CD14-positive monocyte (primary cell): Measurements from ENCODE around the gene DSC3. TPM values are rescaled to one million over a fixed set of nuclear protein-coding genes. Genes with fewer than 3 reads are reported as not detected.

Experiments used
- DNase-seq, 3 donors: peaks; one replicate each; pipeline ENCODE4 v3.0.0-alpha.2; 2011 to 2022
- H2AFZ ChIP-seq: 2 replicates; pipeline ENCODE4 v1.6.0; 2012; ENCODE audit warnings: mild to moderate bottlenecking, low read depth, low read length, inconsistent platforms; ENCODE audit not compliant: insufficient read depth, poor library complexity, severe bottlenecking
- H3K27ac ChIP-seq, 2 donors: 1 replicate in 1 of 2; 2 replicates in 1 of 2; pipeline ENCODE4 v1.5.1; 2012 to 2013; ENCODE audit warnings: low read length in 2 of 2, control low read depth in 1 of 2, inconsistent platforms in 1 of 2, low read depth in 1 of 2, mild to moderate bottlenecking in 1 of 2
- H3K27me3 ChIP-seq, 2 donors: one replicate each; pipeline versions ENCODE4 v1.6.0 to v1.6.1; 2011 to 2013; ENCODE audit warnings: low read length in 2 of 2; ENCODE audit not compliant: control insufficient read depth in 2 of 2, insufficient read depth in 2 of 2
- H3K36me3 ChIP-seq, 2 donors: replicated peaks in 1 of 2; 1 replicate in 1 of 2; 2 replicates in 1 of 2; pipeline versions ENCODE4 v1.5.1 to v1.6.1; 2012 to 2013; ENCODE audit warnings: low read length in 2 of 2, control low read depth in 1 of 2, inconsistent platforms in 1 of 2, mild to moderate bottlenecking in 1 of 2; ENCODE audit not compliant: insufficient read depth in 2 of 2, control insufficient read depth in 1 of 2
- H3K4me1 ChIP-seq, 2 donors: 1 replicate in 1 of 2; 2 replicates in 1 of 2; pipeline versions ENCODE4 v1.5.1 to v1.6.1; 2012 to 2013; ENCODE audit warnings: low read length in 2 of 2, control low read depth in 1 of 2, inconsistent platforms in 1 of 2, mild to moderate bottlenecking in 1 of 2, moderate library complexity in 1 of 2; ENCODE audit not compliant: insufficient read depth in 2 of 2, control insufficient read depth in 1 of 2
- H3K4me2 ChIP-seq: replicated peaks from 2 replicates; pipeline ENCODE3; 2012; ENCODE audit warnings: low read length, moderate library complexity, mild to moderate bottlenecking; ENCODE audit not compliant: poor library complexity, severe bottlenecking; ENCODE audit errors: extremely low read depth
- H3K4me3 ChIP-seq, 3 experiments: fragments of 200-600 bp in 1 of 3; sonication (generic) in 1 of 3; replicated peaks in 1 of 3; 1 replicate in 2 of 3; 2 replicates in 1 of 3; pipeline ENCODE4 v1.5.1; 2011 to 2013; ENCODE audit warnings: low read length in 3 of 3, mild to moderate bottlenecking in 3 of 3, control low read depth in 2 of 3, low read depth in 2 of 3, inconsistent platforms in 1 of 3, moderate library complexity in 1 of 3
- H3K79me2 ChIP-seq: 2 replicates; pipeline ENCODE4 v1.6.0; 2012; ENCODE audit warnings: mild to moderate bottlenecking, control low read depth, inconsistent platforms, low read length, moderate library complexity; ENCODE audit not compliant: insufficient read depth
- H3K9ac ChIP-seq: 2 replicates; pipeline ENCODE4 v1.6.0; 2017; ENCODE audit warnings: low read length, mild to moderate bottlenecking; ENCODE audit not compliant: insufficient read depth, poor library complexity, severe bottlenecking
- H3K9me3 ChIP-seq, 2 donors: replicated peaks in 1 of 2; 1 replicate in 1 of 2; 2 replicates in 1 of 2; pipeline versions ENCODE4 v1.5.1 to v1.6.1; 2012 to 2013; ENCODE audit warnings: low read length in 2 of 2, control low read depth in 1 of 2; ENCODE audit not compliant: control insufficient read depth in 1 of 2, insufficient read depth in 1 of 2
- H4K20me1 ChIP-seq: 2 replicates; pipeline ENCODE4 v1.6.0; 2012; ENCODE audit warnings: mild to moderate bottlenecking, low read length, control low read depth, moderate library complexity; ENCODE audit not compliant: insufficient read depth
- H3K27ac Mint-ChIP-seq, 7 donors: one replicate each; pipeline ENCODE4 v1.8.0; 2020; ENCODE audit warnings: mild to moderate bottlenecking in 7 of 7, mixed read lengths in 7 of 7, moderate library complexity in 6 of 7, inconsistent platforms in 2 of 7
- H3K27me3 Mint-ChIP-seq, 3 donors: one replicate each; pipeline ENCODE4 v1.8.0; 2021 to 2022; ENCODE audit warnings: low read depth in 3 of 3, mild to moderate bottlenecking in 3 of 3, mixed read lengths in 3 of 3, moderate library complexity in 3 of 3, inconsistent platforms in 1 of 3
- H3K36me3 Mint-ChIP-seq, 2 donors: one replicate each; pipeline ENCODE4 v1.8.0; 2020; ENCODE audit warnings: mixed read lengths in 2 of 2, inconsistent platforms in 1 of 2, mild to moderate bottlenecking in 1 of 2
- H3K4me1 Mint-ChIP-seq: one replicate; pipeline ENCODE4 v1.8.0; 2020; ENCODE audit warnings: mild to moderate bottlenecking, mixed read lengths
- H3K4me3 Mint-ChIP-seq, 2 donors: one replicate each; pipeline ENCODE4 v1.8.0; 2020; ENCODE audit warnings: mild to moderate bottlenecking in 2 of 2, mixed read lengths in 2 of 2, moderate library complexity in 1 of 2
- H3K9me3 Mint-ChIP-seq, 7 donors: one replicate each; pipeline ENCODE4 v1.8.0; 2020 to 2022; ENCODE audit warnings: mixed read lengths in 7 of 7, mild to moderate bottlenecking in 6 of 7, moderate library complexity in 6 of 7, inconsistent platforms in 2 of 7
- WGBS: methylation state at CpG from one replicate; pipeline ENCODE4 v1.1.5; 2013; ENCODE audit warnings: missing lambda C conversion rate; ENCODE audit not compliant: insufficient coverage; 5-methylcytosine and 5-hydroxymethylcytosine counted together
- intact Hi-C, 2 donors: fragments of 100-400 bp; cut with micrococcal nuclease; formaldehyde crosslinking; loops; one replicate each; pipeline versions ENCODE4 v1.15.0 to v1.15.1; 2023
- polyA plus RNA-seq, 3 donors: library from polyadenylated mRNA; depleted of rRNA in 1 of 3; unstranded in 2 of 3; stranded (reverse) in 1 of 3; fragments of 300-500 nt in 2 of 3; fragments of >200 nt in 1 of 3; fragmentation: Illumina TruSeq in 2 of 3; gene quantifications; 1 replicate in 2 of 3; 2 replicates in 1 of 3; pipeline ENCODE4 v1.2.3, GENCODE V29; 2012 to 2021
- TF ChIP-seq, protein P1 (sequence below): fragments of 200-600 bp; IDR thresholded peaks from one replicate; pipeline ENCODE4 v1.8.0; 2022; ENCODE audit warnings: antibody characterized with exemption, mild to moderate bottlenecking

DSC3 gene
- polyA plus RNA-seq, 3 donors = not detected

DNA sequence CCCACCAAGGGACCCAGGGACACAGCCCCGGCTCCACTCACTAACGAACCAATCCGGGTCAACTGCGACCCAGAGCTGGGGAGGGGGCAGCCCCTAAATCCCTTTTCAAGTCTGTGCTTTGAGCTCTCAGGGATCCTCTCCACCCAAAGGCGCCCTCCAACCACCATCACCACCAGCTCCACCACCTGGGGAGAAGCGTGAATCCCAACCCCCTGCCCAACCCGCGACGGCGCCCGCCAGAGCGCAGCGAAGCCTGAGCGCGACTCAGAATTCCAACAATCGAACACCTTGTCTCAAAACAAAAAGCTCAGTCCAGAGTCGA, 497 bp downstream of the DSC3 start:
- peaks cover 15% of the 10 kb centered on the region for H3K4me1 Mint-ChIP-seq
- H3K4me3 ChIP-seq = peak overlapping the region in 1 of 3 experiments; percentile 25
- H3K27ac ChIP-seq = no peak overlapping the region
- no peak overlapping the region for H3K27ac Mint-ChIP-seq
- TF ChIP-seq, protein P1, sequence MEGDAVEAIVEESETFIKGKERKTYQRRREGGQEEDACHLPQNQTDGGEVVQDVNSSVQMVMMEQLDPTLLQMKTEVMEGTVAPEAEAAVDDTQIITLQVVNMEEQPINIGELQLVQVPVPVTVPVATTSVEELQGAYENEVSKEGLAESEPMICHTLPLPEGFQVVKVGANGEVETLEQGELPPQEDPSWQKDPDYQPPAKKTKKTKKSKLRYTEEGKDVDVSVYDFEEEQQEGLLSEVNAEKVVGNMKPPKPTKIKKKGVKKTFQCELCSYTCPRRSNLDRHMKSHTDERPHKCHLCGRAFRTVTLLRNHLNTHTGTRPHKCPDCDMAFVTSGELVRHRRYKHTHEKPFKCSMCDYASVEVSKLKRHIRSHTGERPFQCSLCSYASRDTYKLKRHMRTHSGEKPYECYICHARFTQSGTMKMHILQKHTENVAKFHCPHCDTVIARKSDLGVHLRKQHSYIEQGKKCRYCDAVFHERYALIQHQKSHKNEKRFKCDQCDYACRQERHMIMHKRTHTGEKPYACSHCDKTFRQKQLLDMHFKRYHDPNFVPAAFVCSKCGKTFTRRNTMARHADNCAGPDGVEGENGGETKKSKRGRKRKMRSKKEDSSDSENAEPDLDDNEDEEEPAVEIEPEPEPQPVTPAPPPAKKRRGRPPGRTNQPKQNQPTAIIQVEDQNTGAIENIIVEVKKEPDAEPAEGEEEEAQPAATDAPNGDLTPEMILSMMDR = no peak
- peaks cover 68 to 78% (median 69%) of the 10 kb centered on the region in 3 donors for H3K27me3 Mint-ChIP-seq
- no peak overlapping the region for H2AFZ ChIP-seq
- no peak for DNase-seq
- H3K27me3 ChIP-seq = peaks cover 62 to 75% of the 10 kb centered on the region in 2 donors
- no peaks in the 10 kb centered on the region for H3K79me2 ChIP-seq
- H3K9me3 Mint-ChIP-seq = peaks cover 0 to 30% (median 15%) of the 10 kb centered on the region in 7 donors
- intact Hi-C loops = no loop called here
- peaks cover 6 to 8% of the 10 kb centered on the region in 2 donors for H3K36me3 Mint-ChIP-seq
- H3K9ac ChIP-seq = no peak overlapping the region
- no peaks in the 10 kb centered on the region for H4K20me1 ChIP-seq
- peaks cover 0 to 39% of the 10 kb centered on the region in 2 donors for H3K9me3 ChIP-seq
- H3K4me3 Mint-ChIP-seq = peak overlapping the region; percentile 50 to 90
- peak overlapping the region; percentile 46 for H3K4me2 ChIP-seq
- under 1% methylated on average over 17 of the region's 17 CpGs for WGBS
- H3K4me1 ChIP-seq = peaks cover 4 to 12% of the 10 kb centered on the region in 2 donors
- H3K36me3 ChIP-seq = no peaks in the 10 kb centered on the region

DNA sequence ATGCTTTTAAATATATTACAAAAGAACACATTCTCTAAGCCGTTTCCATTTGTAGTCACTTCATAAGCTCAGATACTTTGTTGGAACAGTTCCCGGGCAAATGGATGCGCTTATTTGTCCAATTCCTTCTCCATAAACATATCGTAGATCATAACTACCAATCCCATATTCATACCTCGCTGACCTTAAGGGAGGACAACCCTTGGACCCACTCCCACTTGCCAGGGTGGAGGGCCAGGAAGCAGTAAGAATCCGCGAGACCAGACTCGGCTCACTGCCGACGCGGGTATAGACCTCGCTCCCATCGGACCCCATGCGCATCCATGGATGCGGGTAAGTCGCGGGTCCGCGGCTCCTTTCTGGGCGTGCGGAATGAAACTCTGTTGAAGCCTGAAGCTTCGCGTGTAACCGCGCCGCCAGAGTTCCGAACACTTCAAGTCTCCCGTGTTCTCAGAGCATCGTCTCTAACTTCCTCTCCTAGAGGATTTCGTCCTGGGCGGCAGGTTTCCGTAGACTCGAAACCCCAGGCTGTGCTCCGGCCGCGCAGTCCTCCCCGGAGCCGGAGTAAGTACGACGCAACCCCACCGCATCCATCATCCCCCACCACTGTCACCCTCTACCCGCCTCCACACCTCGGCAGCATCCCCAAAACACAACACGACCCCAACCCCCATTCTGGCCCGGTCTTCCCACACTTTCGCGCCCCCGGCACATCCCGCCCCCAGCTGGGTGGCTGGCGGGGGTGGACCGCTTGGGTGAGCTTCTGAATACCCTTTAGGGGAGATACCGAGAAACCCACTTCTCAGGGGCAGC, 1.1 kb downstream of the DSC3 start:
- no peak for DNase-seq
- Mint-ChIP-seq H3K9me3 (peaks cover 0 to 30% (median 15%) of the 10 kb centered on the region in 7 donors), H3K27ac (no peak overlapping the region), H3K4me3 (peak overlapping the region; percentile 18 to 90), H3K4me1 (peaks cover 15% of the 10 kb centered on the region), H3K27me3 (peaks cover 68 to 77% (median 69%) of the 10 kb centered on the region in 3 donors), H3K36me3 (peaks cover 6 to 8% of the 10 kb centered on the region in 2 donors)
- H3K27me3 ChIP-seq = peaks cover 62 to 75% of the 10 kb centered on the region in 2 donors
- H3K4me3 ChIP-seq = peak overlapping the region in 1 of 3 experiments; percentile 11
- H3K9me3 ChIP-seq = peaks cover 0 to 39% of the 10 kb centered on the region in 2 donors
- no peaks in the 10 kb centered on the region for H4K20me1 ChIP-seq
- H3K79me2 ChIP-seq = no peaks in the 10 kb centered on the region
- peak overlapping the region; percentile 46 for H3K4me2 ChIP-seq
- TF ChIP-seq, protein P1 = no peak
- H3K27ac ChIP-seq = no peak overlapping the region
- peaks cover 4 to 12% of the 10 kb centered on the region in 2 donors for H3K4me1 ChIP-seq
- H3K9ac ChIP-seq = no peak overlapping the region
- intact Hi-C loops = no loop called here
- no peaks in the 10 kb centered on the region for H3K36me3 ChIP-seq
- 3% methylated on average over 46 of the region's 52 CpGs for WGBS
- H2AFZ ChIP-seq = peak overlapping the region; percentile 21
